Stimulated activated CD4-positive, alpha-beta T cell treated with anti-CD3 and anti-CD28 coated beads, Interleukin-15, amount 100 ng/mL, for 1 hour (primary cell): Measurements from ENCODE around the gene CDC42BPB.
"Not testable (repeated sequence)": the region's sequence is repeated elsewhere in the genome, so short reads cannot be mapped to it uniquely, and the experiment has no call there.

ENCODE experiments used
- DNase-seq, 2 donors: peaks; one replicate each; pipeline ENCODE4 v3.0.0-alpha.2; 2020; ENCODE audit warnings: low read depth in 1 of 2, low spot score in 1 of 2

CDC42BPB gene

GRCh38 chr14:102902523-102903247 is 154.7 kb downstream of the CDC42BPB start:
- DNase-seq: no peak

- no peak for DNase-seq
Observed at GRCh38 chr14:102902086-102902485, 155.3 kb downstream of the CDC42BPB start.

GRCh38 chr14:102901633-102902032 is 155.7 kb downstream of the CDC42BPB start:
- no peak for DNase-seq

- no peak for DNase-seq
Observed at GRCh38 chr14:102900631-102901571, 156.4 kb downstream of the CDC42BPB start.

- no peak for DNase-seq
Observed at GRCh38 chr14:102899516-102899900, 157.8 kb downstream of the CDC42BPB start.

GRCh38 chr14:102898776-102899515 is 158.4 kb downstream of the CDC42BPB start:
- DNase-seq: no peak

- DNase-seq: no peak
Observed at GRCh38 chr14:102898298-102898697, 159.1 kb downstream of the CDC42BPB start.

GRCh38 chr14:102897299-102898027 is 159.9 kb downstream of the CDC42BPB start:
- DNase-seq: no peak

- not testable (repeated sequence) for DNase-seq
Observed at GRCh38 chr14:102896735-102897134, 160.6 kb downstream of the CDC42BPB start.

GRCh38 chr14:102893452-102893851 is 163.9 kb downstream of the CDC42BPB start:
- no peak for DNase-seq

- no peak for DNase-seq
Observed at GRCh38 chr14:102892651-102893050, 164.7 kb downstream of the CDC42BPB start.

GRCh38 chr14:102891556-102891955 is 165.8 kb downstream of the CDC42BPB start:
- DNase-seq: no peak

GRCh38 chr14:102891111-102891510 is 166.2 kb downstream of the CDC42BPB start:
- no peak for DNase-seq

- DNase-seq: no peak
Observed at GRCh38 chr14:102889615-102890014, 167.7 kb downstream of the CDC42BPB start.

GRCh38 chr14:102888748-102889147 is 168.6 kb downstream of the CDC42BPB start:
- DNase-seq: no peak

- no peak for DNase-seq
Observed at GRCh38 chr14:102885737-102886447, 171.5 kb downstream of the CDC42BPB start.

GRCh38 chr14:102883554-102883953 is 173.8 kb downstream of the CDC42BPB start:
- DNase-seq: no peak

- DNase-seq: no peak
Observed at GRCh38 chr14:102883089-102883541, 174.2 kb downstream of the CDC42BPB start.
